ENCODE data around the gene DDX47. TPM values are rescaled to one million over a fixed set of nuclear protein-coding genes. Genes with fewer than 3 reads are reported as not detected.

DDX47 gene
- total RNA-seq, 1 experiment from 2014 or later: 64.8 TPM

DNA sequence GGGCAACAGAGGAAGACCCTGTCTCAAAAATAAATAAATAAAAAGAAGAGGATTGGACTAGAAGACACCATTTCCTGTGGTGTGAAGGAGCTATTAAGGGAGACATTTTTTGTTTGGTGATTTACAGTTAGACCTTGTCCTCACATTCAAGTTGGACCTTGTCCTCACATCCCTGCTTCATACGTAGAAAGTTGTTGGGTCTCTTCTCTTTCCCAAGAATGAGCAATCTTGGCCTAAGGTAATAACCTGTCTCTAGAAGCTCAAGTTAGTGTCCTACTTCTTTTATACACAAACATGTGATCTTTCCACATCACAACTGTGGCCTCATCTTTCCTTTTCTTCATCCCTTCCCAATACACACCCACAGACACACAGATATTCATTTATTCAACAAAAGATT, 14.7 kb upstream of the DDX47 start (continued):
- TF ChIP-seq ATF1 (CRISPR knock-in tag; IDR thresholded peaks at IDR 0.05) (no peak), ZNF219 (CRISPR knock-in tag; IDR thresholded peaks at IDR 0.05; ENCODE audit: borderline replicate concordance) (no peak), ZNF121 (CRISPR knock-in tag; IDR thresholded peaks at IDR 0.05) (no peak), TCF7 (CRISPR knock-in tag; IDR thresholded peaks at IDR 0.05; ENCODE audit: low read depth) (no peak), HMGA2 (CRISPR knock-in tag; IDR thresholded peaks at IDR 0.05) (no peak), GTF2I (CRISPR knock-in tag; conservative IDR thresholded peaks at IDR 0.05) (no peak), NR3C1 (CRISPR knock-in tag; conservative IDR thresholded peaks at IDR 0.05; ENCODE audit: low read depth) (no peak), ZNF396 (CRISPR knock-in tag; IDR thresholded peaks at IDR 0.05; ENCODE audit: borderline replicate concordance) (no peak)
- TF ChIP-seq, protein P1, sequence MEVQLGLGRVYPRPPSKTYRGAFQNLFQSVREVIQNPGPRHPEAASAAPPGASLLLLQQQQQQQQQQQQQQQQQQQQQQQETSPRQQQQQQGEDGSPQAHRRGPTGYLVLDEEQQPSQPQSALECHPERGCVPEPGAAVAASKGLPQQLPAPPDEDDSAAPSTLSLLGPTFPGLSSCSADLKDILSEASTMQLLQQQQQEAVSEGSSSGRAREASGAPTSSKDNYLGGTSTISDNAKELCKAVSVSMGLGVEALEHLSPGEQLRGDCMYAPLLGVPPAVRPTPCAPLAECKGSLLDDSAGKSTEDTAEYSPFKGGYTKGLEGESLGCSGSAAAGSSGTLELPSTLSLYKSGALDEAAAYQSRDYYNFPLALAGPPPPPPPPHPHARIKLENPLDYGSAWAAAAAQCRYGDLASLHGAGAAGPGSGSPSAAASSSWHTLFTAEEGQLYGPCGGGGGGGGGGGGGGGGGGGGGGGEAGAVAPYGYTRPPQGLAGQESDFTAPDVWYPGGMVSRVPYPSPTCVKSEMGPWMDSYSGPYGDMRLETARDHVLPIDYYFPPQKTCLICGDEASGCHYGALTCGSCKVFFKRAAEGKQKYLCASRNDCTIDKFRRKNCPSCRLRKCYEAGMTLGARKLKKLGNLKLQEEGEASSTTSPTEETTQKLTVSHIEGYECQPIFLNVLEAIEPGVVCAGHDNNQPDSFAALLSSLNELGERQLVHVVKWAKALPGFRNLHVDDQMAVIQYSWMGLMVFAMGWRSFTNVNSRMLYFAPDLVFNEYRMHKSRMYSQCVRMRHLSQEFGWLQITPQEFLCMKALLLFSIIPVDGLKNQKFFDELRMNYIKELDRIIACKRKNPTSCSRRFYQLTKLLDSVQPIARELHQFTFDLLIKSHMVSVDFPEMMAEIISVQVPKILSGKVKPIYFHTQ (CRISPR knock-in tag; IDR thresholded peaks at IDR 0.05): no peak
- TF ChIP-seq, protein P2, sequence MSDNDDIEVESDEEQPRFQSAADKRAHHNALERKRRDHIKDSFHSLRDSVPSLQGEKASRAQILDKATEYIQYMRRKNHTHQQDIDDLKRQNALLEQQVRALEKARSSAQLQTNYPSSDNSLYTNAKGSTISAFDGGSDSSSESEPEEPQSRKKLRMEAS (CRISPR knock-in tag; IDR thresholded peaks at IDR 0.05): no peak
- TF ChIP-seq, protein P3, sequence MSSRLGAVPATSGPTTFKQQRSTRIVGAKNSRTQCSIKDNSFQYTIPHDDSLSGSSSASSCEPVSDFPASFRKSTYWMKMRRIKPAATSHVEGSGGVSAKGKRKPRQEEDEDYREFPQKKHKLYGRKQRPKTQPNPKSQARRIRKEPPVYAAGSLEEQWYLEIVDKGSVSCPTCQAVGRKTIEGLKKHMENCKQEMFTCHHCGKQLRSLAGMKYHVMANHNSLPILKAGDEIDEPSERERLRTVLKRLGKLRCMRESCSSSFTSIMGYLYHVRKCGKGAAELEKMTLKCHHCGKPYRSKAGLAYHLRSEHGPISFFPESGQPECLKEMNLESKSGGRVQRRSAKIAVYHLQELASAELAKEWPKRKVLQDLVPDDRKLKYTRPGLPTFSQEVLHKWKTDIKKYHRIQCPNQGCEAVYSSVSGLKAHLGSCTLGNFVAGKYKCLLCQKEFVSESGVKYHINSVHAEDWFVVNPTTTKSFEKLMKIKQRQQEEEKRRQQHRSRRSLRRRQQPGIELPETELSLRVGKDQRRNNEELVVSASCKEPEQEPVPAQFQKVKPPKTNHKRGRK (CRISPR knock-in tag; IDR thresholded peaks at IDR 0.05; ENCODE audit: borderline replicate concordance): no peak

DNA sequence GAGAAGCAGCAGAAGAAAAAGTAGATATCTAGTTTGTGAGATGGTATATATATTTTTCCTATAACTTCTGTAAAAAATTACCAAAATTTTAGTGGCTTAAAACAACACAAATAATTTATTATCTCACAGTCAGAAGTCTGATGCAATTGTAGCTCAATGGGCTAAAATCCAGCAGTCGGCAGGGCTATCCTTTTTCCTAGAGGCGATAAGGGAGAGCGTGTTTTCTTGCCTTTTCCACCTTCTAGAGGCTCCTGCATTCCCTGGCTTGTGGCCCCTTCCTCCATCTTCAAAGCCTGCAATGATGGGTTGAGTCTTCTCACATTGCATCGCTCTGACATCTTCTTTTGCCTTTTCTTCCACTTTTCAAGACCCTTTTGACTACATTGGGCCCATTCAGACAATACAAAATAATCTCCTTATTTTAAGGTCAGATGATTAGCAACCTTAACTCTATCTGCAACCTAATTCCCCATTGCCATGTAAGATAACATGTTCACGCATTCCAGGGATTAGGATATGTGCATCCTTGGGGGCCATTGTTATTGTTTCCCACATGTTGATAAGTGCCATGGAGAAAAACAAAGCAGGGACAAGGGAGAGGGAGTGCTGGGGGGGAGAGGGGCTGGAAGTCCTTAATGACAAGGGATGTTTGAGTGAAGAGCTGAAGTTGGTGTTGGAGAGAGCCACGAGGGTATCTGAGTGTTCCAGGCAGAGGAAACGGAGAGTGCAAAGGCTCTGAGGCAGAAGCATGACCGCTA, 13.8 kb upstream of the DDX47 start:
- ATAC-seq (no peak), DNase-seq (ENCODE audit: low spot score) (no peak)
- POLR2A ChIA-PET: interaction anchor here (0.5 kb wide), 1 partner anchor 404 kb away, joined by 3 read pairs; no protein-coding TSS in a partner anchor
- Mint-ChIP-seq H3K27me3 (ENCODE audit: low read depth) (peaks cover 3% of the 10 kb centered on the region), H3K36me3 (0 out of 2 replicates have a peak, but pooled peaks cover 9% of the 10 kb centered on the region), H3K4me1 (no peaks in the 10 kb centered on the region), H3K4me3 (no peak overlapping the region), H3K9me3 (peaks cover 19% of the 10 kb centered on the region), H3K27ac (no peak overlapping the region)
- CTCF ChIA-PET: no interaction called here
- TF ChIP-seq, protein P4, sequence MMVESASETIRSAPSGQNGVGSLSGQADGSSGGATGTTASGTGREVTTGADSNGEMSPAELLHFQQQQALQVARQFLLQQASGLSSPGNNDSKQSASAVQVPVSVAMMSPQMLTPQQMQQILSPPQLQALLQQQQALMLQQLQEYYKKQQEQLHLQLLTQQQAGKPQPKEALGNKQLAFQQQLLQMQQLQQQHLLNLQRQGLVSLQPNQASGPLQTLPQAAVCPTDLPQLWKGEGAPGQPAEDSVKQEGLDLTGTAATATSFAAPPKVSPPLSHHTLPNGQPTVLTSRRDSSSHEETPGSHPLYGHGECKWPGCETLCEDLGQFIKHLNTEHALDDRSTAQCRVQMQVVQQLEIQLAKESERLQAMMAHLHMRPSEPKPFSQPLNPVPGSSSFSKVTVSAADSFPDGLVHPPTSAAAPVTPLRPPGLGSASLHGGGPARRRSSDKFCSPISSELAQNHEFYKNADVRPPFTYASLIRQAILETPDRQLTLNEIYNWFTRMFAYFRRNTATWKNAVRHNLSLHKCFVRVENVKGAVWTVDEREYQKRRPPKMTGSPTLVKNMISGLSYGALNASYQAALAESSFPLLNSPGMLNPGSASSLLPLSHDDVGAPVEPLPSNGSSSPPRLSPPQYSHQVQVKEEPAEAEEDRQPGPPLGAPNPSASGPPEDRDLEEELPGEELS (CRISPR knock-in tag; IDR thresholded peaks at IDR 0.05): no peak
- TF ChIP-seq, protein P5, sequence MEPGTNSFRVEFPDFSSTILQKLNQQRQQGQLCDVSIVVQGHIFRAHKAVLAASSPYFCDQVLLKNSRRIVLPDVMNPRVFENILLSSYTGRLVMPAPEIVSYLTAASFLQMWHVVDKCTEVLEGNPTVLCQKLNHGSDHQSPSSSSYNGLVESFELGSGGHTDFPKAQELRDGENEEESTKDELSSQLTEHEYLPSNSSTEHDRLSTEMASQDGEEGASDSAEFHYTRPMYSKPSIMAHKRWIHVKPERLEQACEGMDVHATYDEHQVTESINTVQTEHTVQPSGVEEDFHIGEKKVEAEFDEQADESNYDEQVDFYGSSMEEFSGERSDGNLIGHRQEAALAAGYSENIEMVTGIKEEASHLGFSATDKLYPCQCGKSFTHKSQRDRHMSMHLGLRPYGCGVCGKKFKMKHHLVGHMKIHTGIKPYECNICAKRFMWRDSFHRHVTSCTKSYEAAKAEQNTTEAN (CRISPR knock-in tag; IDR thresholded peaks at IDR 0.05): no peak
- TF ChIP-seq NR3C1 (CRISPR knock-in tag; conservative IDR thresholded peaks at IDR 0.05; ENCODE audit: low read depth): no peak
- TF ChIP-seq, protein P6, sequence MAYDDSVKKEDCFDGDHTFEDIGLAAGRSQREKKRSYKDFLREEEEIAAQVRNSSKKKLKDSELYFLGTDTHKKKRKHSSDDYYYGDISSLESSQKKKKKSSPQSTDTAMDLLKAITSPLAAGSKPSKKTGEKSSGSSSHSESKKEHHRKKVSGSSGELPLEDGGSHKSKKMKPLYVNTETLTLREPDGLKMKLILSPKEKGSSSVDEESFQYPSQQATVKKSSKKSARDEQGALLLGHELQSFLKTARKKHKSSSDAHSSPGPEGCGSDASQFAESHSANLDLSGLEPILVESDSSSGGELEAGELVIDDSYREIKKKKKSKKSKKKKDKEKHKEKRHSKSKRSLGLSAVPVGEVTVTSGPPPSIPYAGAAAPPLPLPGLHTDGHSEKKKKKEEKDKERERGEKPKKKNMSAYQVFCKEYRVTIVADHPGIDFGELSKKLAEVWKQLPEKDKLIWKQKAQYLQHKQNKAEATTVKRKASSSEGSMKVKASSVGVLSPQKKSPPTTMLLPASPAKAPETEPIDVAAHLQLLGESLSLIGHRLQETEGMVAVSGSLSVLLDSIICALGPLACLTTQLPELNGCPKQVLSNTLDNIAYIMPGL (CRISPR knock-in tag; IDR thresholded peaks at IDR 0.05): no peak
- no peak for TF ChIP-seq TP53 (CRISPR knock-in tag; IDR thresholded peaks at IDR 0.05)
- TF ChIP-seq, protein P7, sequence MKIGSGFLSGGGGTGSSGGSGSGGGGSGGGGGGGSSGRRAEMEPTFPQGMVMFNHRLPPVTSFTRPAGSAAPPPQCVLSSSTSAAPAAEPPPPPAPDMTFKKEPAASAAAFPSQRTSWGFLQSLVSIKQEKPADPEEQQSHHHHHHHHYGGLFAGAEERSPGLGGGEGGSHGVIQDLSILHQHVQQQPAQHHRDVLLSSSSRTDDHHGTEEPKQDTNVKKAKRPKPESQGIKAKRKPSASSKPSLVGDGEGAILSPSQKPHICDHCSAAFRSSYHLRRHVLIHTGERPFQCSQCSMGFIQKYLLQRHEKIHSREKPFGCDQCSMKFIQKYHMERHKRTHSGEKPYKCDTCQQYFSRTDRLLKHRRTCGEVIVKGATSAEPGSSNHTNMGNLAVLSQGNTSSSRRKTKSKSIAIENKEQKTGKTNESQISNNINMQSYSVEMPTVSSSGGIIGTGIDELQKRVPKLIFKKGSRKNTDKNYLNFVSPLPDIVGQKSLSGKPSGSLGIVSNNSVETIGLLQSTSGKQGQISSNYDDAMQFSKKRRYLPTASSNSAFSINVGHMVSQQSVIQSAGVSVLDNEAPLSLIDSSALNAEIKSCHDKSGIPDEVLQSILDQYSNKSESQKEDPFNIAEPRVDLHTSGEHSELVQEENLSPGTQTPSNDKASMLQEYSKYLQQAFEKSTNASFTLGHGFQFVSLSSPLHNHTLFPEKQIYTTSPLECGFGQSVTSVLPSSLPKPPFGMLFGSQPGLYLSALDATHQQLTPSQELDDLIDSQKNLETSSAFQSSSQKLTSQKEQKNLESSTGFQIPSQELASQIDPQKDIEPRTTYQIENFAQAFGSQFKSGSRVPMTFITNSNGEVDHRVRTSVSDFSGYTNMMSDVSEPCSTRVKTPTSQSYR (CRISPR knock-in tag; IDR thresholded peaks at IDR 0.05): no peak
- TF ChIP-seq, protein P3 (CRISPR knock-in tag; IDR thresholded peaks at IDR 0.05; ENCODE audit: borderline replicate concordance): no peak
- no peak for TF ChIP-seq NFYB (CRISPR knock-in tag; conservative IDR thresholded peaks at IDR 0.05; ENCODE audit: low read depth)
- TF ChIP-seq, protein P8, sequence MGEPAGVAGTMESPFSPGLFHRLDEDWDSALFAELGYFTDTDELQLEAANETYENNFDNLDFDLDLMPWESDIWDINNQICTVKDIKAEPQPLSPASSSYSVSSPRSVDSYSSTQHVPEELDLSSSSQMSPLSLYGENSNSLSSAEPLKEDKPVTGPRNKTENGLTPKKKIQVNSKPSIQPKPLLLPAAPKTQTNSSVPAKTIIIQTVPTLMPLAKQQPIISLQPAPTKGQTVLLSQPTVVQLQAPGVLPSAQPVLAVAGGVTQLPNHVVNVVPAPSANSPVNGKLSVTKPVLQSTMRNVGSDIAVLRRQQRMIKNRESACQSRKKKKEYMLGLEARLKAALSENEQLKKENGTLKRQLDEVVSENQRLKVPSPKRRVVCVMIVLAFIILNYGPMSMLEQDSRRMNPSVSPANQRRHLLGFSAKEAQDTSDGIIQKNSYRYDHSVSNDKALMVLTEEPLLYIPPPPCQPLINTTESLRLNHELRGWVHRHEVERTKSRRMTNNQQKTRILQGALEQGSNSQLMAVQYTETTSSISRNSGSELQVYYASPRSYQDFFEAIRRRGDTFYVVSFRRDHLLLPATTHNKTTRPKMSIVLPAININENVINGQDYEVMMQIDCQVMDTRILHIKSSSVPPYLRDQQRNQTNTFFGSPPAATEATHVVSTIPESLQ (CRISPR knock-in tag; IDR thresholded peaks at IDR 0.05): no peak

Data from WTC11 (cell line).